Activated T-helper 1 cell treated with Interleukin-2 at 50 U/mL for 16 hours (primary cell): ENCODE data around the gene SLC2A4.
A peak's percentile ranks its signal among the peaks of the same experiment; 100 is the strongest.

Experiments used
- DNase-seq: peaks from one replicate; pipeline ENCODE4 v3.0.0-alpha.2; 2020; ENCODE audit warnings: low read depth

The SLC2A4 gene

DNA sequence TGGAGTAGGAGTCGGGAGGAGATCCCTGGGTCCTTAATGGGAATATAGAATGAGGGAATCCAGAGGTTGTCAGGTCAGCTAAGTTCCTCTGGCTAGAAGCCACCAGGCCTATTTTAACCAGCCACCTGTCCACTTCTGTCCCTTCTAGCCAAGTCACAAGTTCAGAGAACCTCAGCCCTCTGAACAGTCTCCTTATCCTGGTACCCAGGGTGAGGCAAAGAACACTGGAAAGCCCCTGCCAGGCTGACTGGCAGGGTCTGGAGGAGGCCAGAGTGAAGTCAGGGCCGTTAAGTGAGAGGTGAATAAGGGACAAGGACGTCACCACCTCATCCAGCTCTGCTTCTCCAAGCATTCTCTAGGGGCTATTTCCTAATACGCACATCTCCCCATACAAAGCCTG, 32.7 kb upstream of the SLC2A4 start:
- no peak for DNase-seq

DNA sequence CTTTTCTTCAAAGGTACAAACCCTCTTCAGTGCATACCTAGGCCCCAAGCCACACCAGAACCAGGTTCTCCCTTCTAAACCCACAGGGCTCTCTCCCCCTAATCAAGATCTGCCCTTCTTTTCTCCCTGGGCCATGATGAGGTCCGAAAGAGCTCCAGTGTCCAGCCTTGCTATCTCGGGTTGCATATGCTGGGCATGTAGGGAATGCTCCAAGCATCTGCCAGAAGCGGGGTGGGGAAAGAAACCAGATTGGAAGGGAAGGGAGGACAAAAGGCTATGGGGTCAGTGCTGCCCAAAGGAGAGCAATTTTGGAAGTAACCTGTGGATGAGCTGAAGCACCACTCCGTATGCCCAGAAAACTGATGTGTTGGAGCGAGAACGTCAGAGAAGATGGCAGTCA, 32.3 kb upstream of the SLC2A4 start:
- DNase-seq: no peak

DNA sequence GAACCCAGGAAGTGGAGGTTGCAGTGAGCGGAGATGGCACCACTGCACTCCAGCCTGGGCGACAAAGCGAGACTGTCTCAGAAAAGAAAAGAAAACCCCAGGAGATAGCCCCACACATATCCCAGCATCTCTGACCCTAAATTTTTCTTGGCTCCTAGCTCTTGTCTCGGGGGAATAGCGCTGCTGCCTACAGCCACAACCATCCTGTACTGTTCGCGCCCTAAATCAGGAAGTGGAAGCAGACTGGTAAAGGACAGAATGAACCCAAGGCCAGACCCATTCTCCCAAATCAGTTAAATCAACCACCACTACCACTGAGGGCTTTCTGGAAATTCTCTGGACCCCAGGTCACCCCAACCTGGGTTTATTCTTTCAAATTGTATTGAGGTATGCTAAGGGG, 31.7 kb upstream of the SLC2A4 start:
- DNase-seq: no peak

DNA sequence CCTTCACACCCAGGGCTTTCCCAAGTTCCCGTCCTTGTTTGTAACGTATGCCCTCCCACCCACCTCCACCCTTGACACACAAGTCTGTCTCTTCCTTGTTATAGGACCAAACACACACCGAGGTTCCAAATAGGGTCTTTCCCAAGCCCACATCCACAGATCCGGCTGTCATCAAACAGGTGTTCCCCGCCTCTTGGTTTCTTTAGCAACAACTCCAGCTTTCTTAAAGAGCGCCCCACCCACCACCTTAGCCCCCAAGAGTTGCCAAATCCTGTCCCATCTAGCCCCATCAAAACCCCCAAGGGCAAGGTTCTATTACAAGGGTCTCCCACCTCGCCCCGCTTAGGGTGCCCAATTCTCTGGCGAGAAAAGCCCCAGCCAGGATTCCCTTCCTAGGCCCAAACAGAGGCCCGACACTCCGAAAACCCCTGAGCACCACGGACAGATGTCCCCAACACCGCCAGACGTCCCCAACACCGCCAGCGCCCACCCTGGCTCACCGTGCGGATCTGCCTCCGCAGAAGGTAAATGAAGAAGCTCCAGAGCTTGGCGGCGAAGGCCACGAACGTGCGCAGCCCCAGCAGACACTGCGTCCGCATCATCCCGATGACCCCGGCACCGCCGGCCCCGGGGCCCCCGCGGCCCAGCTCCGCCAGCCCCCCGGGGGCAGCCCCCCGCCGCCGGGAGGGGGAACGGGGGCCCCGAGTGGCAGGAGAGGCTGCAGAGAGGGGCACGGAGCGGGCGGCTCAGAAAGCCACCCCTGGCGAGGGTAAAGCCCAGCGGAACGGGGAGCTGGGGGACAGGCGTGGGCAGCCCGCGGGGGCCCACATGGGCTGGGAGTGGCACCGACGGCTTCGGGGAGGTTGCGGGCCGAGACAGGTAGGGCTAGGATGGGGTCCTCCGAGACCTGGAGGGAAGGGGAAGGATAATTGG, 30.6 kb upstream of the SLC2A4 start:
- no peak for DNase-seq

DNA sequence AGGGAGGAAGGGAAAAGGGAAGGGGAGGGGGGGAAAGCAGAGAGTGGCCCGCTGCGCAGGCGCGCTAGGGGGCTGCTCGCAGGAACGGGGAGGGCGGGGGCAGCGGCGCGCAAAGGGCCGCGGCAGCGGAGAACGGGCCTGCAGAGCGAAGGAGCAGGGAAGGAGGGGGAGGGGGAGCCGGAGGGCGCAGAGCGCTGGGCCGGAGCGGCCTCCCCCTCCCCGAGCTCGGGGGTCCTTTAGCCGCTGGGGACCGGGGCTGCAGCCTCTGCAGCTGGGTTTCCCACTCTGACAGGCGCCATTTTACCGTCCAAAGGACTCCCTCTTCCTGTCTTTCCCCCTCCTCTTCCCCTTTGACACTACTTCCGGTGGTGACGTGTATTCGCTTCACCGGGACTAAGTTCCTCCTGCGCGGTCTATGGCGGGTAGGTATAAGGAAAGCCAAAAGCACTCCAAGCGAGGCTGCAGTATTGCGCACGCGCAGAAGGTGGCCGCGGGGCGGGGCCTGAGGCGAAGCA, 29.8 kb upstream of the SLC2A4 start, which contains the start of gene CTDNEP1:
TSS of gene CTDNEP1 (minus strand) at position 74 of the 515 bp plus-strand sequence. CDS start 438 bp downstream, outside the sequence.
- DNase-seq: peak; percentile 98

DNA sequence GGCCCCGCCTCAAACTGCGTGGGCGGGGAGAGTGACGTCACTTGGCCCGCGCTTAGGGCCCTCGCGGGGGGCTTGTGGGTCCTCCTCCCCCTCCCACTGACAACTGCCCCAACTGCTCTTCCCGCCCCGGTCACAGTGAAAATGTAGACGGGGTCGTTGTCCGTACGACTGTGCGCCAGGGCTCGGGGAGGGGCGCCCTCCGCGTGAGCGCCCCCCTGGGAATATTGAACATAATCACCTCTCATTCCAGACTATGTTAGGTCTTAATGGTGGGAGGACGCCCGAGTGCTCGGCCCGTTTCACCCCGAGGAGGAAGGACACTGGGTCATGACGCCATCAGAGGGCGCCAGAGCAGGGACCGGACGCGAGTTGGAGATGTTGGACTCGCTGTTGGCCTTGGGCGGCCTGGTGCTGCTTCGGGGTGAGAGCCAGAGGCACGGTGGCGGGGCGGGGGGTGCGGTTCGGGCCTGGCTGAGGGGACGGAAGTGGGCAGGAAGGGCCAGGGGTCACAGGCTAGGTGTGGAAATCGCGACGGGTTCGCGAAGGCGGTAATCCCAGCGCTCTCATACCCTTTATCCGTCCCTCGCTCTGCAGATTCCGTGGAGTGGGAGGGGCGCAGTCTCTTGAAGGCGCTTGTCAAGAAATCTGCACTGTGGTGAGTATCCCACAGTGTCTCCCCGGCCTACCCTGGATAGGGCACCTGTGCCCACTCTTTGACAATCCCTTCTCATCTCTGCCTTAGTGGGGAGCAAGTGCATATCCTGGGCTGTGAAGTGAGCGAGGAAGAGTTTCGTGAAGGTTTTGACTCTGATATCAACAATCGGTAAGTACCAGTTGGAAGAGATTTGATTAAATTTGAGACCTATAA, 29.1 kb upstream of the SLC2A4 start, which contains the start of gene ELP5:
TSS of gene ELP5 (plus strand) at position 40 of the 868 bp plus-strand sequence. CDS start at position 376, 336 bp downstream.
- peak; percentile 73 for DNase-seq

DNA sequence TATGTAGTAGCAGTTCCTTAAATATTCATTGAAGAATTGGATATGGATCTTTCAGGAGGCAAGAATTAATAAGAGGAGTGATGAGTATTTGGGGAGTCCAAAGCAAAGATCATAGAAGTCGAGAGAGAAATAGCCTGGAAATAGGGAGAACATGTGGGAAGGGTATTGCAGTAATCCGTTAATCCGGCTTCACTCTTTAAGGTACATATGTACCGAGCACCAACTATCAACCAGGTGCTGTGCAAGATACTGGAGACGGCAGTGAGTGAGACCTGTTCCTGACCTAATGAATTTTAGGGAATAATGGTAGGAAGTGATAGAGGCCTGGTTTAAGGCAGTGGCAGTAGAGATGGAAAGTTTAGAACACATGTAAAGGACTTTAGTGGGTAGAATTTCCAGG, 28.4 kb upstream of the SLC2A4 start:
- DNase-seq: no peak

DNA sequence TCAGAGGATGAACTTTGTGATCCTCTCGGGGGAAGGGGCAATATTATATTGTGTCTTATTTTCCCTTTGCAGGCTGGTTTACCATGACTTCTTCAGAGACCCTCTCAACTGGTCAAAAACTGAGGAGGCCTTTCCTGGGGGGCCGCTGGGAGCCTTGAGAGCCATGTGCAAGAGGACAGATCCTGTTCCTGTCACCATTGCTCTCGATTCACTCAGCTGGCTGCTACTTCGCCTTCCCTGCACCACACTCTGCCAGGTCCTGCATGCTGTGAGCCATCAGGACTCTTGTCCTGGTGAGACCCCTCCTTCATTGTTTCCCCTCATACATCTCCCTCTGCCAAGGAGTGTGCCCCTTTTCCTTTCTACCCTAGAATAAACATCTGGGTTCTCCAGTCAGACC, 27.0 kb upstream of the SLC2A4 start:
- DNase-seq: no peak

DNA sequence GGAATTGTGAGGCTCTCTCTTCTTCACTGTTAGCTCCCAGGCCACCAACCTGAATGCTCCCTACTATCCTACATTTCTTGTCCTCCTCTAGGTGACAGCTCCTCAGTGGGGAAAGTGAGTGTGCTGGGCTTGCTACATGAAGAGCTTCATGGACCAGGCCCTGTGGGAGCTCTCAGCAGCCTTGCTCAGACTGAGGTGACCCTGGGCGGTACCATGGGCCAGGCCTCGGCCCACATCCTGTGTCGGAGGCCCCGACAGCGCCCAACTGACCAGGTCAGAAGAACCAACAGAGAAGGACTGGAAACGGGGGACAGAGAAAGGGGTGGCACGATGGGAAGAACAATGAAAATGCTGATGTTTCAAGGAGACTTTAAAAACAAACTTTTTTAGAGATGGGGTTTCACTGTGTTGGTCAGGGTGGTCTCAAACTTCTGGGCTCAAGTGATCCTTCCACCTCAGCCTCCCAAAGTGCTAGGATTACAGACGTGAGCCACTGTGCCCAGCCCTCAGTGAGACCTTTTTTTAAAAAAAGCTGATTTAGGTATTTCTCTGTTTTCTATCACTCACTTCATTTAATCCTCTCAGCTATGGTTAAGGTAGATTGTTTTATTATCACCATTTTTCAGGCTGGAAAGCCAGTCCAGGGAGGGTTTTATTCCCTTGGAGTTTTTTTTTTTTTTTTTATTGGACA, 24.6 kb upstream of the SLC2A4 start:
- DNase-seq: no peak

DNA sequence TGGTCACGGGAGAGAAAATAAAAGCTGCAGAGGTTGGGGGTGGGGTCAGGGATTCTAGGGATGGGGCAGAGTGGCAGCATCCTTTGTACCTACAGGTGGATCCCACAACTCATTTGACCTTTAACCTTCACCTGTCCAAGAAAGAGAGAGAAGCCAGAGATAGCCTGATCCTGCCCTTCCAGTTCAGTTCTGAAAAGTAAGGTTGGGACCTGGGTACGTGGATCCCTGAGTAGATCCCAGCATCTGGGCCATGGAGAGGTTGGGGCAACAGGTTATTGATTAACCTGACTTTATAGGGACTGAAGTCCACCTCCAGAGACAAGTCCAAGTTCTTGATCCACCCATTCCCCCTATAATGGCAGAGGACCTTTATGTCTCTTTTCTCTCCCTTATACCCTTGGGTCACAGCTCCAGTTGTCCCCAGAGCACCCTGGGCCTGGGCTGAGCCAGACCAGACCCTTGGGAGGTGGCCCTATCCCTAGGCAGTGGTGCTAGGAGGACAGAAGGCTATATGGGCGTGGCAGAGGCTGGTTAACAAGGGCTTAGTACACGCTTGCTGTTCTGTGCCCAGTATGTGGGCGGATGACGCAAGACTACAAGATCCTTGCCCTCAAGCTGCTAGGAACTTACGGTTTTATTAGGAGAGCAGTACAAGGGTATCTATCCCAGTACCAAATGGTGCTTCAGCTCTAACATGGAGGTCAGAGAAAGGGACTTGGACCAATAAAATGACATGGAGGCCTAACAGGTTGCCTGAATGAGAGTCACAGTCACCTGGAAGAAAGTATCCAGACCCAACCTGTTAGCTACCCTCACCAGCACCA, 22.6 kb upstream of the SLC2A4 start:
- DNase-seq: no peak

DNA sequence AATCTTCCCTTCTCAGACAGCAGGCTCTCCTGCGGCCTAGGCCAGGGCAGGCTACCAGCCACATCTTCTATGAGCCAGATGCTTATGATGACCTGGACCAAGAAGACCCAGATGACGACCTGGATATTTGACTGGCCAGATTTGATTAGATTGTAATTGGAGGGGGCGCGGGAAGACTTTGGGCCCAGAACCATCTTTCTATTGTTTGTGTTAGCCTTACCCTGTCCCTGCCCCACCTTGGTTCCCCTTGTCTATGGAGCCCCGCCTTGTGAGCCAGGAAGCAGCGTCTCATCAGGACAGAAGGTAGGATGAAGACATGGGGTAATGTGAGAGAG, 22.0 kb upstream of the SLC2A4 start:
- DNase-seq: no peak

DNA sequence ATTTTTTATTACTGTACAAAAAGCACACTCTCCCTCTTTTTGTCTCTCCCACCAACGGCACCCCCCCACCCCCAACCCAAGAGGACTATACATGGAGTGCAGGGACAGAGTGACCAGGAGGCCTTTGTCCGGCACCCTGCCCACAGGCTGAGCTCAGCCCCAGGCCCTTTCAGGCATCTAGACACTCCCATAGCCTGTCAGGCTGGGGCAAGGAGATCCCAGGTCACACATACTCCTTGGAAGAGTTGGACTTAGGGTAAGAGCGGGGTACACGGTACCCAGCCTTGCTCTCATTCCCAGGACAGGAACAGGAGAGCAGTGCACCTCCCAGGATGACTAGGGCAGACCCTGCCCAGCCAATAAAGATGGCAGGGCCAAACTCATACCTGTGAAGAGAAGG, 21.4 kb upstream of the SLC2A4 start:
- no peak for DNase-seq

DNA sequence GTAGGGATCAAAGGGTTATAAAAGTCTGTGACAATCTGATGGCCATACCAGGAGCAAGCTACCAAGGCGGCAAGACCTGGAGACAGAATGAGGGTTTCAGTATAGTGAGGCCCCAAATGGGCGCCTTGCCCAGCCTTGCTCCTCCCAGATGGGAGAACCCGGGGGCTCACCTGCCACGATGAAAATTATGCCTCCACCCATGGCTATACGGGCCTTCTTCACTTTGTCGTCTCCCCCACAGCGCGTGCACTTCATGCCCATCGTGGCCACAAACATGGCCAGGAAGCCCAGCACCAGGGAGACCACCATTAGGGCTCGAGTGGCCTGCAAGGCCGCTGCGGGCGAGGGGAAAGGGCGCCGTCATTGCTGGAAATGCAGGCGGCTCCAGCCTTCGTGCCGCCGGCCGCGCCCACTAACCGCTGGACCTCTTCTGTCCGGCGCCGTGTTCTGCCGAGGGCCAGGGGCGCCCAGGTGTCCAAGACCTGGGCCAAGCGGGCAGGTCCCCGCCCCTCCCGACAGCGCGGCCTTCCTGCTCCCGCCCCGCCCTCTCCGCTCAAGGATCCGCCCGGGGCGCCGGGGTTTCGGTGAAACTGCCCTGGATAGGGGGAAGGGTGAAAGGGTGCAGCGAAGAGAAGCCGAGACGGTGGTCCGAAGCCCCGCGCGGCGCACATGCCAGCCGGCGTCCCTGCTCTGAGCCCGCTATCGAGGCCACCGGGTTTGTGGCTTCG, 20.7 kb upstream of the SLC2A4 start:
- DNase-seq: no peak

DNA sequence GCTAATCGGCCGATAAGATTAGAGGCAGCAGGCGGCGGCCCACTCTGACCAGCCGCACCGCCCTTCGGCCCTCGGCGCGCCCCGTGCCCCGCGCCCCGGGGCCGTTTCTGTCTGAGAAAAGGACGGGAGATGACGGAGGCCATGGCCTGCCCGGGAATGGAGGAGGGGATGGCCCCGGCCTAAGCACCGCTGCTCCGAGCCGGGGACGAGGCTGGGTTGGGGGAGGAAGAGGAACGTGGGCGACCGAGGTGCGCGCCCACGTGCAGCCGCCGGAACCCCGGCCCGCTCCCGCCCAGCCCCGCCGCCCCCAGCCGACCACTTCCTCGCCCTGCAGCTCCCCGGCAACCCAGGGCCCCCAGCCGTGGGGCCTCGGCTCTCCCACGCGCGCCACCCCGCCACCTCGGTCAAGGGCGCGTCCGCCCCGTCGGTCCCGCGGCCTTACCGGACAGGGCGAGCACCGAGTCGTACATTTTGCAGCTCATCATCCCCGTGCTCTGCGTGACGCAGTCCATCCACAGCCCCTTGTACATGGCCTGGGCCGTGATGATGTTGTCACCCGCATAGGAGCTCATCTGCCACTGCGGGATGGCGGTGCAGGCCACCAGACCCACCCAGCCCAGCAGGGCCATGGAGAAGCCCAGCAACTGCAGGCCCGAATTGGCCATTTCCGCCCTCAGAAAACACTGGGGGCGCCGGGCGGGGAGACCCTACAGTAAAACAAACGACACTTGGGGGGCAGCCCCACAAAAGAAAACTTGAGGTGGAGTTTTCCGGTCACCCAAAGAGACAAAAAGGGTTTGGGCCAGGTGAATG, 19.9 kb upstream of the SLC2A4 start:
- DNase-seq: no peak

DNA sequence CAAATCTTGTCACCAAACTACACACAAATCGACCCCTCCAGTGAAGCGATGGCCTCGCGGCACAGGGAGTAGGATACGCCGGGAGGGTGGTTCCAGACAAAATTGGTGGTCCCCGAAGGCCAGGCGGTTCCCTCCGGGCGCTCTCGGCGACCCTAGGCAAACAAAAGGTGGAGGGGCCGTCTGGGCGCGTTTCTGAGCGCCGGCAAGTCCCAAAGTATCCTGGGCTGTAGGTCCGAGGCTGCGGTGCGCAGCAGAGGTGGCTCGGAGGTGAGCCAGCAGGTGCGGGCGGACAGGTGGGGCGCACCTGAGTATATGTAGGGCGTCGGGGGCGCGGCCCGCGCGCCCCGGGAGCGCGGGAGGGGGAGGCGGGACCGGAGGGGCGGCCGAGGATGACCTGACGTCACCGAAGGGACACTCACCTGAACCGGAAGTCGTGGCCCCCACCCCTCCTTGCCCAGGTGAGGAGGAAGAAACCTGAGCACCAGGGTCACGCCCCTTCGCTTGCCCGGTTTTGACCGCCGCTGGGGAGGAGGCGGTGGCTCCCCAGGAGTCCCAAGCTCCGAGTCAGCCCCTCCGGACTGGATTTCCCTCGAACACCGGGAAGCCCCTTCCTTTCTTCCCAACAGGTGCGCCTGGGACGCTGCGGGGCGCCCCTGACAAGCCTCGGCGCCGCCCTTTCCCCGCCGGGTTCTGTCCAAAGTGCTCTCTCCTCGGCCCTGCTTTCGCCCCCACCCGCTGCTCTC, 19.2 kb upstream of the SLC2A4 start, which contains the start of gene CLDN7:
TSS of gene CLDN7 (minus strand) at position 287 of the 743 bp plus-strand sequence. CDS start 435 bp downstream, outside the sequence.
- no peak for DNase-seq

DNA sequence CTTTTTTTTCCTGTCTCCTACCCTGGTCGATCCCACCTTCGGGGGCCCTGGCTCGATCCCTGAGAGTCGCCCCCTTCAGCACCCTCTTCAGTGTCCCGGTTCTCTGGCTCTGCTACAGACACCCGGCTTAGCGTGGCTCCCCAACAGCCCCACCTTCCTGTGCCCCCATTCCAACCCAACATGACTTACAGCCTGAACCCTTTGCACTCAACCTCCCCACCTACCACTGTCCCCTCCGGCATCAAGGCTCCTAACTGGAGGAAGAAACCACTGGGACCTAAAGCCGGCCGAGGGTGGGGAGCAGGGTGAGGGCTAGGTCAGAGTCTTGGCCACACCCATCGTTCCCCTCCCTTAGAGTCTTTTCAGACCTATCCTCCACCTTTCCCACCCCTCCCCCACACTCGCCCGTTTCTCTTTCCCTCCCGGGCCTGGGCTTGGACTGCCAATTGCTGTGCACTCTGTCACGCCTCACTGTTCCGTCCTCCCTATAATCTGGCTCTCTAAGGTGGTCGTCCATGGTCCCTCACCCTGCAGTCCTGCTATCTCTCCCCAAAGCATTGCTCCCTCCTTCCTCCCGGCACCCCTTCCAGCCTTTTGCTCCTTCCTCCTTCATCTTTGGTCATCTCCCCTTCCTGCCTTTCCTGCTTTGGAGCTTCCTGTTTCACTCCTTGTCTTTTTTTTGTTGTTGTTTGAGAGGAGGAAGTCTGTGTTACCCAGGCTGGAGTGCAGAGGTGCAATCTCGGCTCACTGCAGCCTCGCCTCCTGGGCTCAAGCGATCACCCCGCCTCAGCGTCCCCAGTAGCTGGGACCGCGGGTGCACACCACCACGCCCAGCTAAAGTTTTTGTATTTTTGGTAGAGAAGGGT, 18.4 kb upstream of the SLC2A4 start:
- DNase-seq: no peak

DNA sequence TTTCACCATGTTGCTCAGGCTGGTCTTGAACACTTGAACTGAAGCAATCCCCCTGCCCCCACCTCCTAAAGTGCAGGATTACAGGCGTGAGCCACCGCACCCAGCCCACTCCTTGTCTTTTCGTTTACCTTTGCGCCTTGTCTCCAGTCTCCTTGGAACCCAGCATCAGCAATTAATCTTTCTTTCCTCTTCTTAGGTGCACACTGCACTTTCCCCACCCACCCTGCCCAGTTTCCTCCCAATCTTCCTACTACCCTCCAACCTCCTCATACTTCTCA, 17.8 kb upstream of the SLC2A4 start:
- no peak for DNase-seq

DNA sequence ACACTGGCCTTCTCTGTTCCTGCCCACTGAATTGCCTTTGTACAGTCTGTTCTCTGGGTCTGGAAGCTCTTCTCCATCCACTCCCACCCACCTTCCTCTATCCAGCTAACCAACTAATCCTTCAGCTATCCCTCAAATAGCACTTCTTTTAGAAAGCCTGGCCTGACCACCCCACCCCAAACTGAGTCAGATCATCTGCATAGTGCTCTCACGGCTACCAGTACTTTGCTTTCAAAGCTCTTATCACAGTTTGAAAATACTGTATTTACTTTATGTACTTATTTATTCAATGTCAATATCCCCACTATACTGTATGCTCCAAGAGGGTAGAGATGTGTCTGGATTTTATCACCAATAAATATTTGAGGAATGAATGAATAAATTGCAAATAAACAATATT, 14.7 kb upstream of the SLC2A4 start:
- DNase-seq: no peak
